Tibial artery (tissue), 4 donors: ENCODE data around the gene ADORA1.

Experiments
- DNase-seq, 2 donors: peaks; one replicate each; pipeline ENCODE4 v3.0.0-alpha.2; 2019
- H3K27ac ChIP-seq, 2 donors: fragments of 200-600 bp; sonication (generic) in 1 of 2; 1 replicate in 1 of 2; 2 replicates in 1 of 2; pipeline ENCODE4 v1.5.1; 2018 to 2019; ENCODE audit warnings: mild to moderate bottlenecking in 1 of 2
- H3K27me3 ChIP-seq, 2 donors: fragments of 200-600 bp; sonication (generic) in 1 of 2; one replicate each; pipeline versions ENCODE4 v1.5.1 to v1.6.0; 2016 to 2019
- H3K36me3 ChIP-seq, 3 donors: fragments of 200-600 bp; sonication (generic) in 2 of 3; one replicate each; pipeline ENCODE4 v1.5.1; 2016 to 2019; ENCODE audit warnings: mild to moderate bottlenecking in 2 of 3
- H3K4me1 ChIP-seq, 4 donors: fragments of 200-600 bp; sonication (generic) in 2 of 4; 1 replicate in 3 of 4; 2 replicates in 1 of 4; pipeline ENCODE4 v1.5.1; 2016 to 2019
- H3K4me3 ChIP-seq, 2 donors: fragments of 200-600 bp; sonication (generic) in 1 of 2; 1 replicate in 1 of 2; 2 replicates in 1 of 2; pipeline ENCODE4 v1.5.1; 2018 to 2019; ENCODE audit warnings: mild to moderate bottlenecking in 2 of 2
- H3K9me3 ChIP-seq, 3 donors: fragments of 200-600 bp; sonication (generic) in 1 of 3; one replicate each; pipeline ENCODE4 v1.5.1; 2016 to 2019
- intact Hi-C: fragments of 100-400 bp; cut with DNase I; formaldehyde crosslinking; loops from one replicate; pipeline ENCODE4 v1.15.0; 2023; ENCODE audit warnings: low total_unique reads
- TF ChIP-seq, protein P1 (sequence below), 2 experiments: fragments of 200-600 bp in 1 of 2; fragments of 450-650 bp in 1 of 2; IDR thresholded peaks; one replicate each; pipeline ENCODE4 v1.5.1; 2017 to 2019; ENCODE audit warnings: antibody characterized with exemption in 2 of 2, mild to moderate bottlenecking in 1 of 2, moderate library complexity in 1 of 2

The ADORA1 gene

DNA sequence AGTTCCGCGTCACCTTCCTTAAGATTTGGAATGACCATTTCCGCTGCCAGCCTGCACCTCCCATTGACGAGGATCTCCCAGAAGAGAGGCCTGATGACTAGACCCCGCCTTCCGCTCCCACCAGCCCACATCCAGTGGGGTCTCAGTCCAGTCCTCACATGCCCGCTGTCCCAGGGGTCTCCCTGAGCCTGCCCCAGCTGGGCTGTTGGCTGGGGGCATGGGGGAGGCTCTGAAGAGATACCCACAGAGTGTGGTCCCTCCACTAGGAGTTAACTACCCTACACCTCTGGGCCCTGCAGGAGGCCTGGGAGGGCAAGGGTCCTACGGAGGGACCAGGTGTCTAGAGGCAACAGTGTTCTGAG lies 38.3 kb downstream of the ADORA1 start:
- peaks cover 0 to 5% (median 0%) of the 10 kb centered on the region in 3 donors for H3K36me3 ChIP-seq
- H3K27ac ChIP-seq: no peak overlapping the region
- H3K27me3 ChIP-seq: peaks cover 0 to 43% of the 10 kb centered on the region in 2 donors
- H3K4me1 ChIP-seq: no peaks in the 10 kb centered on the region
- no peak for DNase-seq
- intact Hi-C loops: no loop called here
- H3K4me3 ChIP-seq: no peak overlapping the region
- TF ChIP-seq, protein P1, sequence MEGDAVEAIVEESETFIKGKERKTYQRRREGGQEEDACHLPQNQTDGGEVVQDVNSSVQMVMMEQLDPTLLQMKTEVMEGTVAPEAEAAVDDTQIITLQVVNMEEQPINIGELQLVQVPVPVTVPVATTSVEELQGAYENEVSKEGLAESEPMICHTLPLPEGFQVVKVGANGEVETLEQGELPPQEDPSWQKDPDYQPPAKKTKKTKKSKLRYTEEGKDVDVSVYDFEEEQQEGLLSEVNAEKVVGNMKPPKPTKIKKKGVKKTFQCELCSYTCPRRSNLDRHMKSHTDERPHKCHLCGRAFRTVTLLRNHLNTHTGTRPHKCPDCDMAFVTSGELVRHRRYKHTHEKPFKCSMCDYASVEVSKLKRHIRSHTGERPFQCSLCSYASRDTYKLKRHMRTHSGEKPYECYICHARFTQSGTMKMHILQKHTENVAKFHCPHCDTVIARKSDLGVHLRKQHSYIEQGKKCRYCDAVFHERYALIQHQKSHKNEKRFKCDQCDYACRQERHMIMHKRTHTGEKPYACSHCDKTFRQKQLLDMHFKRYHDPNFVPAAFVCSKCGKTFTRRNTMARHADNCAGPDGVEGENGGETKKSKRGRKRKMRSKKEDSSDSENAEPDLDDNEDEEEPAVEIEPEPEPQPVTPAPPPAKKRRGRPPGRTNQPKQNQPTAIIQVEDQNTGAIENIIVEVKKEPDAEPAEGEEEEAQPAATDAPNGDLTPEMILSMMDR (IDR thresholded peaks at IDR 0.05): no peak
- H3K9me3 ChIP-seq: no peaks in the 10 kb centered on the region

DNA sequence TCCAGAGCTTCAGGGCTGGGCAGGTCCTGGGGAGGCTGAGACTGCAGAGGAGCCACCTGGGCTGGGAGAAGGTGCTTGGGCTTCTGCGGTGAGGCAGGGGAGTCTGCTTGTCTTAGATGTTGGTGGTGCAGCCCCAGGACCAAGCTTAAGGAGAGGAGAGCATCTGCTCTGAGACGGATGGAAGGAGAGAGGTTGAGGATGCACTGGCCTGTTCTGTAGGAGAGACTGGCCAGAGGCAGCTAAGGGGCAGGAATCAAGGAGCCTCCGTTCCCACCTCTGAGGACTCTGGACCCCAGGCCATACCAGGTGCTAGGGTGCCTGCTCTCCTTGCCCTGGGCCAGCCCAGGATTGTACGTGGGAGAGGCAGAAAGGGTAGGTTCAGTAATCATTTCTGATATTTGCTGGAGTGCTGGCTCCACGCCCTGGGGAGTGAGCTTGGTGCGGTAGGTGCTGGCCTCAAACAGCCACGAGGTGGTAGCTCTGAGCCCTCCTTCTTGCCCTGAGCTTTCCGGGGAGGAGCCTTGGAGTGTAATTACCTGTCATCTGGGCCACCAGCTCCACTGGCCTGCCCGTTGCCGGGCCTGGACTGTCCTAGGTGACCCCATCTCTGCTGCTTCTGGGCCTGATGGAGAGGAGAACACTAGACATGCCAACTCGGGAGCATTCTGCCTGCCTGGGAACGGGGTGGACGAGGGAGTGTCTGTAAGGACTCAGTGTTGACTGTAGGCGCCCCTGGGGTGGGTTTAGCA lies 38.8 kb downstream of the ADORA1 start:
- no peaks in the 10 kb centered on the region for H3K9me3 ChIP-seq
- no peaks in the 10 kb centered on the region for H3K4me1 ChIP-seq
- no peak overlapping the region for H3K27ac ChIP-seq
- no peak overlapping the region for H3K4me3 ChIP-seq
- intact Hi-C loops: no loop called here
- peaks cover 0 to 43% of the 10 kb centered on the region in 2 donors for H3K27me3 ChIP-seq
- TF ChIP-seq, protein P1 (IDR thresholded peaks at IDR 0.05): no peak
- peaks cover 0 to 5% (median 0%) of the 10 kb centered on the region in 3 donors for H3K36me3 ChIP-seq
- no peak for DNase-seq

- H3K4me3 ChIP-seq: no peak overlapping the region
- no peak for DNase-seq
- H3K27ac ChIP-seq: no peak overlapping the region
- TF ChIP-seq, protein P1 (IDR thresholded peaks at IDR 0.05): no peak
- intact Hi-C loops: no loop called here
- peaks cover 0 to 40% of the 10 kb centered on the region in 2 donors for H3K27me3 ChIP-seq
- no peaks in the 10 kb centered on the region for H3K4me1 ChIP-seq
- no peaks in the 10 kb centered on the region for H3K9me3 ChIP-seq
- H3K36me3 ChIP-seq: peaks cover 0 to 5% (median 0%) of the 10 kb centered on the region in 3 donors
Observed at GRCh38 chr1:203167026-203167912, 39.7 kb downstream of the ADORA1 start.

DNA sequence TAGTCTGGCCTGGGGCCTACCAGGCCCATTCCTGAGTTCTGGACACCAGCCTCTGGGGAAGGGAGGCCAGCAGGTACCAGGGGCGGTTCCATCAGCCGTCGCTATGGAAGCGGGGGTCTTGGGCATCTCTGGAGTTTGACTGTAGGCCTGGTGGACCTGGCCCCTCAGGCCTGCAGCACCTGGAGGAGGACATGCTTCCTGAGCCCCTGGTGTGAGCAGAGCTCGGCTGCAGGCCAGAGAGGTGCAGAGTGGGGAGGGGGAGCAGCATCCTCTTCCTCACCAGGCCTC lies 40.3 kb downstream of the ADORA1 start:
- TF ChIP-seq, protein P1 (IDR thresholded peaks at IDR 0.05): no peak
- Histone ChIP-seq H3K9me3 (no peaks in the 10 kb centered on the region), H3K36me3 (peaks cover 0 to 5% (median 0%) of the 10 kb centered on the region in 3 donors), H3K27me3 (peaks cover 0 to 37% of the 10 kb centered on the region in 2 donors), H3K4me1 (no peaks in the 10 kb centered on the region), H3K4me3 (no peak overlapping the region), H3K27ac (no peak overlapping the region)
- DNase-seq: no peak
- intact Hi-C loops: no loop called here

DNA sequence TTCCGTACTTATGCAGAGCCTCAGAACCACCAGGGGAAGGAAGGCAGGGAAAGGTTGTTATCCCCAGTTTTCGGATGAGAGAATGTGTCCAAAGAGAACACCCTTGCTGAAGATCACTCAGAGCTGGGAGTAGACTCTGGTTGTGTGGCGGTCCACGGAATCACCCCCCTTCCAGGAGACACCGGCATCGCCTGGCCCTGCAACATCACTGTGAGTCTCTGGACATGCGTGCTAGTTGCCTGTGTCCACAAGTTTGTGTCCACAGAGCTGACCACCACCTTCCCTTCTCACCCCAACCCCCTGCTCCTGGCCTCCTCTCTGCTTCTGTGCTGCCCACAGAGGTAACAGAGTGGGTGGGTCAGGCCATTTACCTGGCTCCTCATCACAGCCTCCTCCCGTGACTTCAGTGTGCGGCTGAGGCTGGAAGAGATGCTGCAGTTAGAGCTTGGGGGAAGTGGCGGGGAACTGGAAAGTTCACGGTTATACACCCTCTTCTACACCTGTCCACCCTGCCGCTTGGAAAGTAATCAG lies 40.8 kb downstream of the ADORA1 start:
- Histone ChIP-seq H3K27ac (no peak overlapping the region), H3K27me3 (peaks cover 0 to 36% of the 10 kb centered on the region in 2 donors), H3K9me3 (no peaks in the 10 kb centered on the region), H3K36me3 (peaks cover 0 to 5% (median 0%) of the 10 kb centered on the region in 3 donors), H3K4me3 (no peak overlapping the region), H3K4me1 (no peaks in the 10 kb centered on the region)
- DNase-seq: no peak
- TF ChIP-seq, protein P1 (IDR thresholded peaks at IDR 0.05): no peak
- intact Hi-C loops: no loop called here
